GM13976 (cell line): ENCODE results near the gene MIOX.
"Not testable (repeated sequence)": the region's sequence is repeated elsewhere in the genome, so short reads cannot be mapped to it uniquely, and the experiment has no call there.

Source experiments
- DNase-seq: peaks from one replicate; pipeline ENCODE4 v3.0.0; 2012; ENCODE audit warnings: low spot score
- CTCF ChIP-seq: IDR thresholded peaks from 2 replicates; pipeline ENCODE4 v1.5.1; 2012; ENCODE audit warnings: borderline replicate concordance, mild to moderate bottlenecking; ENCODE audit not compliant: insufficient read depth; ENCODE audit errors: extremely low read depth, missing control alignments, control extremely low read depth
- in situ Hi-C: fragments of 300-500 bp; cut with MboI; formaldehyde crosslinking; loops from one replicate; pipeline ENCODE4 v1.12.0; 2022; ENCODE audit warnings: low sequenced_read_pairs, mixed read lengths, inconsistent platforms; ENCODE audit not compliant: unreplicated experiment

The MIOX gene

GRCh38 chr22:50532824-50533796 is 46.5 kb downstream of the MIOX start:
- TF ChIP-seq CTCF = no peak
- DNase-seq = no peak
- in situ Hi-C loops = no loop called here

DNA sequence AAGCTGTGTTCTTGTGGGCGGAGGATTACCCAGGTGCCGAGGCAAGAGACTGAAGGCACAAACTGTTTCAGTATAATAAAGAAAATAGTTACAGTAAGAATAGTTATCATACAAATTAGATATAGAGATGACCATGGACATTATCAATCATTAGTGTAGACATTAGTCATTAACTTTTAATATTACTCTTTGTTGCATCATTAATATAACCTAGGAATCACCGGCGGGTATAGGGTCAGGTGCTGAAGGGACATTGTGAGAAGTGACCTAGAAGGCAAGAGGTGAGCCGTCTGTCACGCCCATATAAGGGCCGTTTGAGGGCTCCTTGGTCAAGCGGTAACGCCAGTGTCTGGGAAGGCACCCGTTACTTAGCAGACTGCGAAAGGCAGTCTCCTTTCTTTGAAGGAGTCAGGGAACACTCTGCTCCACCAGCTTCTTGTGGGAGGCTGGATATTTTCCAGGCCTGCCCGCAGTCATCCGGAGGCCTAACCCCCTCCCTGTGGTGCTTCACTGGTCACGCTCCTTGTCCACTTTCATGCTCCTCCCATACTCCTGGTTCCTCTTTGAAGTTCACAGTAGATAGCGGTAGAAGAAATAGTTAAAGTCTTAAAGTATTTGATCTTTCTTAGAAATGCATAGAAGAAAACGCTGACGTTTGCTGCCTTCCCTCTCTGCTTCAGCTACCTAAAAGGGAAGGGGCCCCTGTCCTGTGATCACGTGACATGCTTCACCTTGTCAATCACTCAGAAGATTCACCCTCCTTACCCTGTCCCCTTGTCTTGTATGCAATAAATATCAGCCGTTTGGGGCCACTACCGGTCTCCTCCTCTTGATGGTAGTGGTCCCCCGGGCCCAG is 47.4 kb downstream of the MIOX start:
- in situ Hi-C loops = not testable (repeated sequence)
- DNase-seq = peak; percentile 21

GRCh38 chr22:50535113-50535512 is 48.5 kb downstream of the MIOX start:
- in situ Hi-C loops = no loop called here
- no peak for DNase-seq
- no peak for TF ChIP-seq CTCF

GRCh38 chr22:50536226-50536625 is 49.6 kb downstream of the MIOX start:
- in situ Hi-C loops = no loop called here
- TF ChIP-seq CTCF = no peak

DNA sequence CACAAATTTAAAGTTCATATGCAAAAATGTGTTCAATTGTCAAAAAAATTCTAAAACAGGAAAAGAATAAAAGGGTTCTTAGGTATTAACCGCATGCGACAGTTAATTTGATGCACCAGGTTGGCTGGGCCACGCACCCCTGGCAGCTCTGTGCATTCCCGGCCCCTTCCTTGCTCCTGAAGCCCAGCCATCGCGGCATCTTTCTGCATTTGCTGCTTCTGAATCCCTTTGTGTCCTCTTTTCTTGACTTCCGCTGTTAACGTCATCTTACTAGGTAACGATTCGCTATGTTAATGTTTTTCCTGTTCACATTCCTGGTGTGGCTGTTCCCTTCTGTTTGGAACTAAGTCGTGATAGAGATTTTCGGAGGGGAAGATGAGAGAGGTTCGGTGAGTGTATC is 51.1 kb downstream of the MIOX start:
- no peak for TF ChIP-seq CTCF

More at GRCh38 chr22:50536226-50536625, 49.6 kb downstream of the MIOX start:
- DNase-seq = no peak

More for the DNA sequence above, 51.1 kb downstream of the MIOX start:
- no peak for DNase-seq
- in situ Hi-C loops = no loop called here
